Activated naive CD8-positive, alpha-beta T cell treated with anti-CD3 and anti-CD28 coated beads, Interleukin-2, amount 50 U/mL, for 16 hours (primary cell): ENCODE measurements around the gene PFKP.

Experiments used
- DNase-seq: peaks from one replicate; pipeline ENCODE4 v3.0.0-alpha.2; 2020; ENCODE audit warnings: low read depth, low spot score

Gene PFKP

DNA sequence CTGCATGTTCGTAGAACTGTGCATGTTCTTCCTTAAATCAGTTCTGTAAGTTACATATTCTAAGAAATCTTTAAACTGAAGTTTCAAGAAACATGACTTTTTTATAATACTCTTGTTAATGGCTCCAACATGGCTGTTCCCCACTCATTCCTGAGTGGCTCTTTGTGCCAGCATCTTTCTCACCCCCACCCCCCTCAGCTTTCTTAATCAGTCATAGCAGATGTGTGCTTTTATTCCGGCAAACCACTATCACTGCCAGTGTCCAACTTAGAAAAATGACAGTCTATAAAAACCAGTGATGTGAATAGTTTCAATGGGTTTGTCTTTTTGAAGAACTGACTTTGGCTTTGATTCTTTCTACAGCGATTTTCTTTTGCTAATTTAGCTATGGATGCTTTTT, 67.7 kb downstream of the PFKP start:
- DNase-seq: no peak

- DNase-seq: no peak
These were observed 69.0 kb downstream of the PFKP start for GRCh38 chr10:3136336-3136735.

GRCh38 chr10:3136763-3137611, 69.6 kb downstream of the PFKP start:
- DNase-seq: no peak

- DNase-seq: no peak
These were observed 70.8 kb downstream of the PFKP start for GRCh38 chr10:3137958-3138726.

DNA sequence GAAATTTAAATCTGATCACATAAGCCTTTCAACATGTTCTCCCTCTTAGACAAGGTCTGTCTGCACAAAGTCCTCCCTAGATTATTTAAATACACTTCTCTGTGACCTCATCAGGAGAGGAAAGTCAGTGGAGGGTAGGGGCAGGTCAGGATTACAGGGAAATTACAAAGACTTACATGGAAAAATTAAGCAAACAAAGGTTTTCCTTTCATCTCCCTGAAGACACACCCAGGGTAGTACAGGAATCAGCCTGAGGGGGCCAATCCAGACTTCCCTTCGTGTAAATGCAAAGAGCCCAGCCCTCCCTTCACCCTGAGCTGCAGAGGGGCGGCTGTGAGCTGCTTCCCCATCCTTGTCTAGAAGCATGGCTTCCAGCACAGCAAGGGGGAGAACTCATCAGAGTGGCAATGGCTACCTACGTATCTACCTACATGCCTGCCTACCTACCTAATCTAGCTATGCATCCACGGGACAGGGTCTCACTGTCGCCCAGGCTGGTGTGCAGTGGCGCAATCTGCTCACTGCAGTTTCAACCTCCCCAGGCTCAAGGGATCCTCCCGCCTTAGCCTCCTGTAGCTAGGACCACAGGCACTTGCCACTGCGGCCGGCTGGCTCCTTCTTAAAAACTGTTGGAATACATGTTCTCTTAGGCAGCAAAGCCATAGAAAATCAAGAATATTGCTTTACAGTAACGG, 72.0 kb downstream of the PFKP start:
- no peak for DNase-seq

- DNase-seq: no peak
These were observed 72.9 kb downstream of the PFKP start for GRCh38 chr10:3140280-3140679.

DNA sequence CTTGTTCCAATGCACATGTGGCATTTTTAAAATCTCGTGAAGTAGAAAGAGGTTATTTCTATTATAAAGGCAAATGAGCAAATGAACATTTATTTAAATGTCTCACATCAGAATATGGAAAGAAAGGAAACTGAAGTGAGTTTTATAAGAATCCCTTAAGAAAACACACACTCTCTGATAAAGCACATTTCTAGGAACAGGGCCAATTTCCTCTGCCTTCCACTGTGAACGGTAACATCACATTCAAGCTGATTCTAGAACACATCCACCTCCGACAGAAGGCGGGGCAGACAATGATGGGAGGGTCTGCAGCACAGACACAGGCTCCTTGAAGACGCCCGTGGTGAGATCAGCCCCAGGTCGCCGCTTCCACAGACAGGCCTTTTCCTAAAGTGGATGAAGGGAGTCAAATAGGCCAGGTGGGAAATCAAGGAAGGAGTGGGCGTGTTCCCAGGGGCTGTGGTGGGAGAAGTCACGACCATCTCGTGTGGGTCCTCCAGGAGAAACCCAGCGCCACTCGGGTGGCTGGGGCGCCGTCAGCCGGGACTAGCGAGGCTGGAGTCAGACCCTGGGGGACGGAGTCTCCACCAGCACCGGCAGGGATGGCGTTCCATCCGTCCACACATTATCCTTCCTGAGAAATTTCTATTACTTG, 74.1 kb downstream of the PFKP start:
- DNase-seq: no peak

- no peak for DNase-seq
These were observed 75.0 kb downstream of the PFKP start for GRCh38 chr10:3142146-3142875.

GRCh38 chr10:3143366-3143765, 76.0 kb downstream of the PFKP start:
- DNase-seq: no peak

DNA sequence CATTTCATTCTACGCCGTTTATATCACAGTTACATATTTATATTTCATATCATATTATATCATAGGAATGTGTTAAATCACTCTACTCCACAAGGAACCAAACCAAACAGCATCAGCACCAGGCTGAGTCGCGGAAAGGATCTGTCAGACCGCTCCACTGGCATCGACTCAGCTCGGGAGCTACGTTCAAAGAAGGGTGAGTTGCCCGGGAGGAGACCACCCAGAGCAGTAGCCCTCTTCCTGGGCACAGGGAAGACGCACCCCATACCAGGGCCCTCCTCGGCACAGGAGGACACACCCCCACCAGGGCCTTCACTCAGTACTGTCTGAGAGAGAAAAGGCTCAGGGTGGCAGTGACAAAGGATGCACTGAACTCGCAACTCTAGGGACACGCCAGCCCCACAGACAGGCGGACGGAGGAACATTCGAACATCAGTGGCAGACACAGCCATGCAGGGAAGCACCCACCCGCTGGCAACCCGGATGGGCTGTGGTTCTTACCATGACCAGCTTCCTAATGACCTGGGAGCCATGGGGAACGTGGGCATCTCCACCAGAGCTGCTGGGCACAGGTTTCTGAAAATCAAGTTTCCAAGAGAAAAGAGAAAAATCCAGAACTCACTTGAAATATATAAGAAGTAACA, 76.6 kb downstream of the PFKP start:
- DNase-seq: no peak

- no peak for DNase-seq
These were observed 78.0 kb downstream of the PFKP start for GRCh38 chr10:3145366-3145765.

DNA sequence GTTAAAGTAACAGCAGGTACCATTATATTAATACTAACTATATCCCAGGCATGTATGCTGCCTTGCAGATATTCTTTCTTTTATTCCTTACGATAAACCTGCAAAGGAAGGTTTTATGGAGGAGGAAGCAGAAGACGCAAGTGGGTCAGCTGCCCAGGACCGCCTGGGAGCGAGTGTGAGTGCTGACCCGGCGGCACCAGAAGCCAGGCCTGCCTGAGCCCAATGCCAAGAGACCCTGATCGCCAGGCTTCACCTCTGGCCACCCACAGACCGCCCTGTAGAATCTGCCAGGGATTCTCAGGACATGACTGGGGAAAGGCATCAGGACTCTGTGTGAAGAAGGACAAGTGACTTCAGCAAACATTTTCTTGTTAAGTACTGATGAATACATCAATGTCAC, 78.9 kb downstream of the PFKP start:
- DNase-seq: no peak

GRCh38 chr10:3147117-3147820, 79.9 kb downstream of the PFKP start:
- DNase-seq: no peak

DNA sequence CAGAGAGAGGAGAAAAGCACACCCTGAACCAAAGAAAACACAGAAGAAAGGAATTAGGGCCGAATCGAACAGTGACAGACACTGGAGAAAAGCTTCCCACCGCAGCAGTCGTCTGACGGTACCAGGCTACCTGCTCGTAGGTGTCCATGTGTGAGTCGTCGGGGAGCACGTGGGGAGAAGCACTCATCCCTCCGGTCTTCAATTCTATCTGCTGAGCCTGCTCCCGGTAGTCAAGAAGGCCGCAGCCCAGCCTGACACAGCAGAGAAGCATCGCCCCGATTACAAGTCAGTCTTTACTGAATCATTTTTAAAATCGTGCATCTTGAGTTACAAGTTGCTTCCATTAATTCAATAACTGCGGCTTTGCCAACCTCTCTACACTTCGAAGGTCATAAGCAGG, 80.7 kb downstream of the PFKP start:
- no peak for DNase-seq

DNA sequence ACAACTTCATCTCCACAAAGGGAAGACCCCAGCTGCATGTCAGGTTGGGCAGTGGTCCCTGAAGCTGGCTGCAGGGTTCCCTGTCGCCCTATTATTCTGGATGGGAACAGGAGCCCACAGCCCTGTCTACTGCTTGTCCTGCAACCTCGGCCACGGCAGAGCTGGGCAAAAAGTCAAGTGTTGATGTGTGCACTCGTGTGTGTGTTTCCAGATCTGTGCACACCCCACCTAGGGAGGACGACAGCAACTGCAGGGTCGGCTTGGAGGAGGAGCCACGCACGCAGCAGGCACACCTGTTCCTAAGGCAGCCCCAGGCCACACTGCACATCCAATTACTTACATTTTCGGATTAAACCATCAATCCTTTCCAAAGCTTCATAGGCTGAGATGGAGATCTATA, 81.6 kb downstream of the PFKP start:
- DNase-seq: no peak

GRCh38 chr10:3149918-3150317, 82.6 kb downstream of the PFKP start:
- no peak for DNase-seq

GRCh38 chr10:3150366-3150765, 83.0 kb downstream of the PFKP start:
- DNase-seq: no peak

GRCh38 chr10:3150961-3151360, 83.6 kb downstream of the PFKP start:
- no peak for DNase-seq

GRCh38 chr10:3151889-3152565, 84.7 kb downstream of the PFKP start:
- no peak for DNase-seq

DNA sequence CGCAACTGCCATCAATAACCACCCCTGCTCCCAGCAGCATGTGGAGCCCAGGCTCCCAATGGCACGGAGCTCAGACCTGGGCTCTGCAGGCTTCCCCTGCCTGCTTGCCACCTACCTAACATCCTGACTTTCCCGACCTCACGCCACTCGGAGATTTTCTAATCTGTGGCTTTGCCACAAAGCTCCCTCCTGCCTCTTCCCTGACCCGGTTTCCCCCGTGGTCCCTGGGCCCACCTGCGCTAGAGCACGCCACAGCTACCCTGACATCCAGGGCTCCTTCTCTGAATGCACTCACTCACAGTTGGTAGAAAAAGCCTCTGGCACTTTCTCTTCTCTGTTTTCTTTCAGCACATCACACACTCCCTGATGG, 85.2 kb downstream of the PFKP start:
- no peak for DNase-seq
